GF-D8 (cell line): ENCODE measurements around the gene MARCKS.
"Not testable (repeated sequence)": the region's sequence is repeated elsewhere in the genome, so short reads cannot be mapped to it uniquely, and the experiment has no call there.

ENCODE experiments used
- DNase-seq: peaks from one replicate; lab custom pipeline; 2025; lab: John Stamatoyannopoulos, UW

The MARCKS gene

GRCh38 chr6:113884011-113884410 lies 26.9 kb downstream of the MARCKS start:
- DNase-seq, result no peak

GRCh38 chr6:113886512-113886911 lies 29.4 kb downstream of the MARCKS start:
- DNase-seq, result no peak

DNA sequence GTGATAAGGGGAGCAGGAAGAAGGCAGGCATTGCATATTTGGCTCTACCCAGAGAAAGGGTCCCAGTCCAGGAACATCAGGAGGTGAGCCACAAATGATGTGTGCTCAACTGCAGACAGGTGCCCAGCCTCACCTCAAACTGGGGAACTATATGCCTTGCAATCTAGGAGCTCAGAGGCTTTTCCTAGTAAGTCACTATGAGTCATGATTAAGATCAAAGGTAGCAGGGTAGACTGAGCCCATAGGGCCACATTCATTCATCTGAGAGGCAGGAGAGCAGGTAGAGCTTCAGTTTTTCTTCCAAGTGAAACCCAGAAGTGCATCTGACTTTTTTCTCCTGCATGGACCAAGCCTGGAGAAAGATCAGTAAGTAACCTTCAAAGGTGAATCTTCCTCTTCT lies 31.3 kb downstream of the MARCKS start:
- DNase-seq, result no peak

GRCh38 chr6:113888956-113889630 lies 31.9 kb downstream of the MARCKS start:
- no peak for DNase-seq

GRCh38 chr6:113893451-113893850 lies 36.3 kb downstream of the MARCKS start:
- DNase-seq, result no peak

- no peak for DNase-seq
Measured at GRCh38 chr6:113893866-113894265, 36.7 kb downstream of the MARCKS start.

- no peak for DNase-seq
Measured at GRCh38 chr6:113894712-113895674, 37.8 kb downstream of the MARCKS start.

DNA sequence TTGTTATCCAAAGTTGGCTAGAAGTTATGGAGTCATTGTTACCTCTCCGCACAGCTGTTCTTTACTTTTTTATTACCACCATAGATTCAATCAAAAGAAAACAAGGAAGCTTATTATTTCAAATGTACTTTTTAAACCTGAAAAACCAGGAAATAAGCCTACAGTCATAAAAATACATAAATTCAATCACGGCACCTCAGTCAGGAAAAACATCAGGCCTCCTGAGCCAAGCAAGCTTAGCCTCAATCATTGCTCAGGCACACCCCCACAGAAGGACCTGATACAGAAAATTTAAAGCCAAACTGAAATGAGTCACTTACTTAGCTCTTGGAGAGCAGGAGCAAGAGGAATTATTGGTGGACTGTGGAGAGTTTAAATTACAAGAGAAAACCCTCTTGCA lies 44.3 kb downstream of the MARCKS start:
- no peak for DNase-seq

GRCh38 chr6:113903666-113904330 lies 46.7 kb downstream of the MARCKS start:
- no peak for DNase-seq

GRCh38 chr6:113907102-113907815 lies 50.1 kb downstream of the MARCKS start:
- DNase-seq, result no peak

GRCh38 chr6:113908801-113909200 lies 51.7 kb downstream of the MARCKS start:
- no peak for DNase-seq

- DNase-seq, result no peak
Measured at GRCh38 chr6:113909224-113909856, 52.2 kb downstream of the MARCKS start.

GRCh38 chr6:113910285-113910684 lies 53.1 kb downstream of the MARCKS start:
- DNase-seq, result not testable (repeated sequence)
